Measurements from ENCODE around the gene MON1B. TPM values are rescaled to one million over a fixed set of nuclear protein-coding genes. Genes with fewer than 3 reads are reported as not detected.
A peak's percentile ranks its signal among the peaks of the same experiment; 100 is the strongest.

Gene MON1B
- total and polyA plus RNA-seq, 10 of the 15 experiments (the other 5 are each of a cell fraction or from before 2014, with no cell fraction given), result 5.7 to 64.5 (median 21.7) TPM

GRCh38 chr16:77208382-77208781 is 17.4 kb downstream of the MON1B start (continued):
- TF ChIP-seq RBBP5 (conservative IDR thresholded peaks at IDR 0.05), result no peak
- no peak for TF ChIP-seq NR2C1 (IDR thresholded peaks at IDR 0.05)
- TF ChIP-seq IKZF1 (conservative IDR thresholded peaks at IDR 0.05), result no peak

- SMC1A ChIA-PET (ENCODE audit: uncharacterized antibody, unreplicated experiment), result interaction anchor here (0.7 to 1.3 kb wide), 2 partner anchors 9 to 314 kb away, joined by 3 read pairs; no protein-coding TSS in a partner anchor
- Histone ChIP-seq H3K27ac (ENCODE audit: control insufficient read depth, insufficient read depth) (no peak overlapping the region), H4K20me1 (ENCODE audit: control insufficient read depth, insufficient read depth) (no peaks in the 10 kb centered on the region; the same call in 1 of the 2 replicates), H3K9me3 (replicated peaks; ENCODE audit: control insufficient read depth, insufficient read depth, low read length) (no peaks in the 10 kb centered on the region), H3K4me1 (ENCODE audit: control insufficient read depth, insufficient read depth, low read length) (no peaks in the 10 kb centered on the region; the same call in 1 of the 2 replicates), H3K4me3 (peak overlapping the region; percentile 66), H3K9ac (ENCODE audit: control insufficient read depth, insufficient read depth, low read length) (peak overlapping the region; percentile 27; the same call in 1 of the 2 replicates), H3K4me2 (ENCODE audit: control insufficient read depth, insufficient read depth) (peak overlapping the region; percentile 80), H3K36me3 (ENCODE audit: control insufficient read depth in 2 of 2, insufficient read depth in 2 of 2, low read length in 1 of 2) (no peaks in the 10 kb centered on the region), H2AFZ (ENCODE audit: control insufficient read depth, low read depth, low read length) (peak overlapping the region; percentile 80), H3K79me2 (ENCODE audit: control insufficient read depth, insufficient read depth, low read length) (no peaks in the 10 kb centered on the region), H3K27me3 (replicated peaks in 1 of 2; ENCODE audit: control insufficient read depth in 2 of 2, insufficient read depth in 2 of 2, low read length in 1 of 2) (no peaks in the 10 kb centered on the region)
- BruUV-seq (replicated peaks), result no TSS peak
- CTCF ChIA-PET, result interaction anchor here (0.9 to 1.0 kb wide), 2 partner anchors 18 to 21 kb away, joined by 3 read pairs; no protein-coding TSS in a partner anchor
- FAIRE-seq (no peak), DNase-seq (ENCODE audit: low read depth, low spot score) (no peak), ATAC-seq (peak; percentile 83)
- 3% methylated on average over 27 of the region's 66 CpGs for WGBS (ENCODE audit: insufficient coverage, insufficient replicate concordance, low lambda C conversion rate, missing lambda C conversion rate)
- in situ Hi-C loops (cut with MboI) (loop anchor here (10.0 kb wide), 1 partner anchor 883 kb away; the partner anchor contains the start of gene WWOX), intact Hi-C loops (cut with micrococcal nuclease; ENCODE audit: unreplicated experiment) (no loop called here)
- POLR2A ChIA-PET, result interaction anchor here (1.2 kb wide), 1 partner anchor 22 kb away, joined by 4 read pairs; the partner anchor contains the start of gene MON1B
- RAD21 ChIA-PET (ENCODE audit: unreplicated experiment), result no interaction called here
- TF ChIP-seq DPF2 (IDR thresholded peaks at IDR 0.05) (0 out of 2 replicates have a peak, but pooled peaks have one; percentile 31), MYB (IDR thresholded peaks at IDR 0.05; ENCODE audit: borderline replicate concordance, low read depth, low read length) (no peak), IRF3 (IDR thresholded peaks at IDR 0.05) (no peak), ZNF24 (IDR thresholded peaks at IDR 0.05) (peak; percentile 89), KLF5 (IDR thresholded peaks at IDR 0.05; ENCODE audit: partially characterized antibody) (no peak), STAT1 (conservative IDR thresholded peaks at IDR 0.05) (no peak), BRCA1 (IDR thresholded peaks at IDR 0.05; ENCODE audit: low read depth, low read length) (no peak), POLR2A (IDR thresholded peaks at IDR 0.05; ENCODE audit: low read depth, low read length) (peak; percentile 75), ZZZ3 (IDR thresholded peaks at IDR 0.05; ENCODE audit: control insufficient read depth, insufficient read length, low read depth) (no peak), ETV6 (conservative IDR thresholded peaks at IDR 0.05 in 1 of 2, IDR thresholded peaks at IDR 0.05 in 1 of 2; ENCODE audit: borderline replicate concordance in 1 of 2, low read depth in 1 of 2) (no peak), SP1 (IDR thresholded peaks at IDR 0.05; ENCODE audit: low read depth, low read length) (no peak), NR2C2 (IDR thresholded peaks at IDR 0.05; ENCODE audit: borderline replicate concordance, control insufficient read depth, insufficient read length, low read depth) (no peak), NKRF (conservative IDR thresholded peaks at IDR 0.05) (no peak), BHLHE40 (IDR thresholded peaks at IDR 0.05; ENCODE audit: borderline replicate concordance in 1 of 2, low read depth in 2 of 2, low read length in 1 of 2) (peak in 1 of 2 experiments; percentile 69; a peak in 1 of 4 replicates), SPI1 (IDR thresholded peaks at IDR 0.05; ENCODE audit: borderline replicate concordance, insufficient read depth, low read depth, low read length) (no peak), ASH2L (IDR thresholded peaks at IDR 0.05; ENCODE audit: borderline replicate concordance, low read depth) (no peak), TARDBP (IDR thresholded peaks at IDR 0.05; ENCODE audit: borderline replicate concordance) (no peak), IKZF1 (conservative IDR thresholded peaks at IDR 0.05) (peak; percentile 82)
These were observed 21.1 kb downstream of the MON1B start for GRCh38 chr16:77211880-77212740.

Data from GM12878 (cell line).